CD4-positive, alpha-beta memory T cell (primary cell): Measurements from ENCODE around the gene MBTPS1. TPM values are rescaled to one million over a fixed set of nuclear protein-coding genes. Genes with fewer than 3 reads are reported as not detected.

Source experiments
- CTCF ChIA-PET: fragments of 350-600 bp; sonication (Branson Sonifier 250); formaldehyde crosslinking; loops from one replicate; lab custom pipeline; 2021; ENCODE audit warnings: inconsistent platforms; ENCODE audit not compliant: partially characterized antibody; lab: Charles Lee
- POLR2A ChIA-PET: fragments of 350-600 bp; sonication (Branson Sonifier 250); formaldehyde crosslinking; loops from one replicate; lab custom pipeline; 2021; ENCODE audit not compliant: partially characterized antibody; lab: Charles Lee
- DNase-seq, 5 donors: peaks; one replicate each; pipeline versions ENCODE4 v3.0.0 to v3.0.0-alpha.2; 2020 to 2022; ENCODE audit warnings: mixed read lengths in 1 of 5
- H3K27ac ChIP-seq: one replicate; pipeline ENCODE4 v1.7.0; 2013; ENCODE audit warnings: low read depth, low read length
- H3K27me3 ChIP-seq: 2 replicates; pipeline ENCODE4 v1.7.0; 2013; ENCODE audit warnings: mild to moderate bottlenecking, low read length, moderate library complexity; ENCODE audit not compliant: insufficient read depth
- H3K36me3 ChIP-seq: 2 replicates; pipeline ENCODE4 v1.7.0; 2013; ENCODE audit warnings: mild to moderate bottlenecking, low read length, moderate library complexity; ENCODE audit not compliant: insufficient read depth
- H3K4me1 ChIP-seq: 2 replicates; pipeline ENCODE4 v1.7.0; 2013; ENCODE audit warnings: mild to moderate bottlenecking, low read length, moderate library complexity; ENCODE audit not compliant: insufficient read depth
- H3K4me3 ChIP-seq, 2 donors: one replicate each; pipeline ENCODE4 v1.7.0; 2013; ENCODE audit warnings: low read length in 2 of 2, mild to moderate bottlenecking in 1 of 2
- H3K9me3 ChIP-seq, 2 donors: one replicate each; pipeline ENCODE4 v1.7.0; 2013; ENCODE audit warnings: low read length in 2 of 2, control low read depth in 1 of 2; ENCODE audit not compliant: control insufficient read depth in 1 of 2
- H3K27ac Mint-ChIP-seq, 7 donors: one replicate each; pipeline ENCODE4 v1.8.0; 2020 to 2021; ENCODE audit warnings: mixed read lengths in 7 of 7, mild to moderate bottlenecking in 6 of 7, inconsistent platforms in 3 of 7, moderate library complexity in 3 of 7
- H3K27me3 Mint-ChIP-seq, 2 donors: one replicate each; pipeline ENCODE4 v1.8.0; 2020 to 2021; ENCODE audit warnings: mixed read lengths in 2 of 2
- H3K36me3 Mint-ChIP-seq, 2 donors: one replicate each; pipeline ENCODE4 v1.8.0; 2020 to 2021; ENCODE audit warnings: mixed read lengths in 2 of 2, inconsistent platforms in 1 of 2, mild to moderate bottlenecking in 1 of 2
- H3K4me1 Mint-ChIP-seq, 4 donors: one replicate each; pipeline ENCODE4 v1.8.0; 2020 to 2021; ENCODE audit warnings: mixed read lengths in 4 of 4, mild to moderate bottlenecking in 1 of 4
- H3K4me3 Mint-ChIP-seq, 8 donors: one replicate each; pipeline ENCODE4 v1.8.0; 2020 to 2021; ENCODE audit warnings: mixed read lengths in 8 of 8, mild to moderate bottlenecking in 7 of 8, moderate library complexity in 6 of 8, inconsistent platforms in 3 of 8
- H3K9me3 Mint-ChIP-seq, 8 donors: one replicate each; pipeline ENCODE4 v1.8.0; 2020 to 2021; ENCODE audit warnings: mixed read lengths in 8 of 8, mild to moderate bottlenecking in 5 of 8, inconsistent platforms in 3 of 8, moderate library complexity in 1 of 8
- intact Hi-C: fragments of 100-400 bp; cut with micrococcal nuclease; formaldehyde crosslinking; loops from one replicate; pipeline ENCODE4 v1.15.1; 2023
- polyA plus RNA-seq, 2 donors: library from polyadenylated mRNA; unstranded; fragments of 300-500 nt; fragmentation: Illumina TruSeq; gene quantifications; one replicate each; pipeline ENCODE4 v1.2.3, GENCODE V29; 2021
- total RNA-seq, 2 experiments: library from RNA; stranded (reverse); gene quantifications; one replicate each; pipeline ENCODE4 v1.2.3, GENCODE V29; 2021

Gene MBTPS1
- total and polyA plus RNA-seq, 4 experiments from 2014 or later = 53.9 to 140 (median 99.1) TPM

DNA sequence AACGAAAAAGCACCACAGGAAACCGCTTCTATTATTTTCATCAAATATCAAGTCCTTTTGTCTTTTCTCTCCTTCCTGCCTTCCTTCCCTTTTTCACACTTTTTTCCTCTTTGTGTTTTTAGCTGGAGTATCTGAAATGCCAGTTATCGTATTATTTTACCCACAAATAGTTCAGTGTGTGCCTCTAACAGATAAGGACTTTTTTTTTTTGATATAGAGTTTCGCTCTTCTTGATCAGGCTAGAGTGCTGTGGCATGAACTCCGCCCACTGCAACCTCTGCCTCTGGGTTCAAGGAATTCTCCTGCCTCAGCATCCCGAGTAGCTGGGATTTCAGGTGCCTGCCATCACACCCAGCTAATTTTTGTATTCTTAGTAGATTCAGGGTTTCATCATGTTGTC lies 39.0 kb upstream of the MBTPS1 start:
- Mint-ChIP-seq H3K27ac (no peak overlapping the region), H3K27me3 (peaks cover 13 to 23% of the 10 kb centered on the region in 2 donors)
- CTCF ChIA-PET = interaction anchor here (0.8 to 1.6 kb wide), 3 partner anchors 20 to 72 kb away, joined by 3 to 4 read pairs (median 4); no protein-coding TSS in a partner anchor

DNA sequence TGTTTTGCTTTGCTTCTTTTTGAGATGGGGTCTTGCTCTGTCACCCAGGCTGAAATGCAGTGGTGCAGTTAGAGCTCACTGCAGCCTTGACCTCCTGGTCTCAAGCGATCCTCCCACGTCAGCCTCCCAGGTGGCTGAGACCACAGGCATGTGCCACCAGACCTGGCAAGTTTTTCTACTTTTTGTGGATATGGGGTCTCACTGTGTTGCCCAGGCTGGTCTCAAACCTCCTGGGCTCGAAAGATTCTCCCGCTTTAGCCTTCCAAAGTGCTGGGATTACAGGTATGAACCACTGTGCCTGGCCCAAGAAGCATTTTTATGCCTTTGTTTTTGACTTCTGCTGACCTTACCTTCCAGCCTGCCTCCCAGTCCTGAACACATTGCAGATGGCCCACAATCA lies 38.5 kb upstream of the MBTPS1 start:
- no peaks in the 10 kb centered on the region for H3K27me3 ChIP-seq
- Mint-ChIP-seq H3K4me3 (no peak overlapping the region), H3K27ac (peak overlapping the region in 1 of 7 donors; percentile 53), H3K27me3 (peaks cover 14 to 23% of the 10 kb centered on the region in 2 donors), H3K36me3 (no peaks in the 10 kb centered on the region), H3K9me3 (no peaks in the 10 kb centered on the region), H3K4me1 (no peaks in the 10 kb centered on the region)
- no peaks in the 10 kb centered on the region for H3K9me3 ChIP-seq
- H3K27ac ChIP-seq = no peak overlapping the region
- no peaks in the 10 kb centered on the region for H3K36me3 ChIP-seq
- no peak for DNase-seq
- POLR2A ChIA-PET = no interaction called here
- H3K4me1 ChIP-seq = no peaks in the 10 kb centered on the region
- intact Hi-C loops = no loop called here
- CTCF ChIA-PET = interaction anchor here (1.6 kb wide), 1 partner anchor 20 kb away, joined by 4 read pairs; no protein-coding TSS in a partner anchor
- H3K4me3 ChIP-seq = no peak overlapping the region

More for the DNA sequence above, 39.0 kb upstream of the MBTPS1 start:
- DNase-seq = no peak
- intact Hi-C loops = no loop called here
- no peaks in the 10 kb centered on the region for H3K36me3 ChIP-seq
- H3K9me3 ChIP-seq = no peaks in the 10 kb centered on the region
- no peak overlapping the region for H3K4me3 ChIP-seq
- Mint-ChIP-seq H3K9me3 (no peaks in the 10 kb centered on the region), H3K4me3 (no peak overlapping the region), H3K4me1 (no peaks in the 10 kb centered on the region), H3K36me3 (no peaks in the 10 kb centered on the region)
- POLR2A ChIA-PET = no interaction called here
- no peaks in the 10 kb centered on the region for H3K27me3 ChIP-seq
- H3K27ac ChIP-seq = no peak overlapping the region
- no peaks in the 10 kb centered on the region for H3K4me1 ChIP-seq

DNA sequence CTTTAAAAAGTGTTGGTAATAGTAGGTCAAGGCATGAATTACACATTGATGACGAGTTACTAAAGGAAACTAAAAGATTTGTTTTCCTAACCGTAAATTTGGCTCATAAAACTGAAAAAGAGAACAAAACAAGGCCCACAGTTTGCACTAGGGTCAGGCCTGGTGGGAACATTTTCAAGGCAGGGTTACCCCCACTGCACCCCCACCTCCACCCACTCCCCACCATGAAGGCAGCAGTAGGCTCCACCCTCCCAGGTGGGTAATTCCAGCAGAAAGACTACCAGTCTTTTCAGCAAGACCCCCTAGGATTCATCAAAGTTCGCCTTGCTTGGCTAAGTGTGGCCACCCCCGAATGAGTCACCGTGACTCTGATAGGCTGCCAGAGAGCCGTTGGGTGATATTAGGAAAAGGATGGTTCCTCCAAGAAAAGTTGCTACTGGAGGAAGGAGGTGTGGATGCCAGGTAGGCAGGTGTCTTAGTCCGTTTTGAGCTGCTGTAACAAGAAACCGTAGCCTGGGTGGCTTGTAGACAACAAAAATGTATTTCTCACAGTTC lies 37.0 kb upstream of the MBTPS1 start:
- Histone ChIP-seq H3K27ac (no peak overlapping the region), H3K36me3 (no peaks in the 10 kb centered on the region), H3K9me3 (no peaks in the 10 kb centered on the region), H3K27me3 (no peaks in the 10 kb centered on the region), H3K4me1 (no peaks in the 10 kb centered on the region), H3K4me3 (no peak overlapping the region)
- H3K27ac Mint-ChIP-seq = no peak overlapping the region
- H3K4me3 Mint-ChIP-seq = no peak overlapping the region
- DNase-seq = no peak
- no peaks in the 10 kb centered on the region for H3K9me3 Mint-ChIP-seq
- no peaks in the 10 kb centered on the region for H3K4me1 Mint-ChIP-seq
- peaks cover 15 to 16% of the 10 kb centered on the region in 2 donors for H3K27me3 Mint-ChIP-seq
- CTCF ChIA-PET = interaction anchor here (1.0 kb wide), 1 partner anchor 9 kb away, joined by 3 read pairs; the partner anchor contains the start of gene HSDL1
- no peaks in the 10 kb centered on the region for H3K36me3 Mint-ChIP-seq
- POLR2A ChIA-PET = no interaction called here
- intact Hi-C loops = no loop called here

DNA sequence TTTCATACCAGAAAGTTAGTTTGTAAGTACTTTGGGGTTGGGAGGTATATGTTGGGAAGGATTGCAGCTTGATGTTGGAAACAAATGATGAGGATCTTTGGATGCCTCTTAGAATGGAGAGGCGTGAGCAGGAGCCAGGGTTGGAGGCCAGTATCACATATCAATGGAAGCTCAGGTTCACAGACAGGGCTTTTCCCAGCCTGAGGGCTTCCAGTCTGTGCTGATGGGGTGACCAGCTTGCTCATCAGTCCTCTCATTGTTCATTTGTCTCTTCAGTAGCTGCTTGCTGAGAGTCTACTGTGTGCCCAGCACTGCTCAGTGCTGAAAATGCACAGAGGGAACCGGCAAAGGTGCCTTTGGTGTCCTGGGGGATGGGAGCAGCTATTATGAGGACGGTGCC lies 34.2 kb upstream of the MBTPS1 start:
- Mint-ChIP-seq H3K27me3 (peaks cover 7 to 9% of the 10 kb centered on the region in 2 donors), H3K9me3 (no peaks in the 10 kb centered on the region), H3K36me3 (no peaks in the 10 kb centered on the region), H3K27ac (no peak overlapping the region), H3K4me3 (no peak overlapping the region), H3K4me1 (peaks cover 0 to 1% (median 0%) of the 10 kb centered on the region in 4 donors)
- H3K36me3 ChIP-seq = no peaks in the 10 kb centered on the region
- ChIA-PET POLR2A (no interaction called here), CTCF (interaction anchor here (1.4 to 1.5 kb wide), 2 partner anchors 9 to 16 kb away, joined by 3 read pairs; no protein-coding TSS in a partner anchor)
- no peaks in the 10 kb centered on the region for H3K27me3 ChIP-seq
- intact Hi-C loops = no loop called here
- no peaks in the 10 kb centered on the region for H3K9me3 ChIP-seq
- H3K27ac ChIP-seq = no peak overlapping the region
- H3K4me3 ChIP-seq = no peak overlapping the region
- no peaks in the 10 kb centered on the region for H3K4me1 ChIP-seq
- no peak for DNase-seq

DNA sequence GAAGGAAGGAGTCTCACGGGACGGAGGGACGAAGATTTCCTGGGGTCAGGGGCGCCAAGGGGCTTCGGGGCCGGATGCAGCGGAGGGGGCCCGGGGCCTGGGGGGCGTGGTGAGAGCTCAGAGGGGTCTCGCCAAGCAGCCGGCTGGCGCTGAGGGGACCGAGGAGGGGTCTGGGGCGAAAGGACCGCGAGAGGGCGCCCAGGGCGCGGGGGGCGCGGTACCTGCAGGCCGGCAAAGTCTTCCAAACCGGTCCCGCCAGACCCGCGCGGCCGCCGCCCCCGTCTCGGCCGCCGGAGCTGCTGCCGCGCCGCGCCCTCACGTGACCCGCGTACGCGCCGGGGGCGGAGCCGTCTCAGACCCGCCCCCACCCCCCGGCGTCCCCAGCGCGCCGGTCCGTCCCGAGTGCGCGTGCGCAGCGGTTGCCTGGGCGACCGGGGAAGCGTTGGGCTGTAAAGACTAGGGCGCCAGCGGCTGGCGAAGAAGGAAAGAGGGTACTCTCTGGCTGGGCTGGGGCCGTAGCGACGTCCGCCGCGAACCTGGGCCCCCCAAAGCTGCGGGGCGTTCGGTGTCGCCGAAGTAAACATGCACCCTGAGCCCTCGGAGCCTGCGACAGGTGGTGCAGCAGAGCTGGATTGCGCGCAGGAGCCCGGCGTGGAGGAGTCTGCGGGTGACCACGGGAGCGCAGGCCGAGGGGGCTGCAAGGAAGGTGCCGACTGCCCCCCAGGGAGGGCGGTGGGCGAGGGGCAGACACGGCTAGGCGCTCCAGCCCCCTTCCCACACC lies 28.3 kb upstream of the MBTPS1 start, which contains the start of the genes DNAAF1 and HSDL1:
Gene DNAAF1, plus strand, starts transcription at position 450 of the 781 bp plus-strand sequence. Its CDS starts 133 bp downstream, at position 583.
Gene HSDL1, minus strand, starts transcription at position 319 of the 781 bp plus-strand sequence. CDS start 13,856 bp downstream, outside the sequence.
- ChIA-PET CTCF (interaction anchor here (0.8 to 2.0 kb wide), 4 partner anchors 9 to 59 kb away, joined by 3 to 5 read pairs (median 4); partner anchors contain the start of genes MBTPS1 and TAF1C), POLR2A (interaction anchor here (0.8 to 4.2 kb wide), 6 partner anchors 13 to 57 kb away, joined by 3 to 55 read pairs (median 4); partner anchors contain the start of genes MBTPS1 and TAF1C)
- H3K4me1 Mint-ChIP-seq = peaks cover 4 to 19% (median 12%) of the 10 kb centered on the region in 4 donors
- peak within 1 kb of the TSS; percentile 92 to 98 (median 94) for H3K4me3 Mint-ChIP-seq
- no peaks in the 10 kb centered on the region for H3K9me3 Mint-ChIP-seq
- intact Hi-C loops = loop anchor here (1.0 kb wide), 2 partner anchors 29 to 42 kb away; partner anchors contain the start of genes MBTPS1 and TAF1C
- H3K4me1 ChIP-seq = peaks cover 13% of the 10 kb centered on the region
- no peaks in the 10 kb centered on the region for H3K36me3 ChIP-seq
- H3K27ac Mint-ChIP-seq = peak within 1 kb of the TSS; percentile 49 to 95 (median 91)
- peaks cover 0 to 7% of the 10 kb centered on the region in 2 donors for H3K36me3 Mint-ChIP-seq
- no peaks in the 10 kb centered on the region for H3K9me3 ChIP-seq
- H3K27me3 ChIP-seq = no peaks in the 10 kb centered on the region
- DNase-seq = peak; percentile 89 to 95 (median 93)
- H3K27me3 Mint-ChIP-seq = peaks cover 3 to 6% of the 10 kb centered on the region in 2 donors
- peak within 1 kb of the TSS; percentile 65 for H3K27ac ChIP-seq
- H3K4me3 ChIP-seq = peak within 1 kb of the TSS; percentile 61 to 78

DNA sequence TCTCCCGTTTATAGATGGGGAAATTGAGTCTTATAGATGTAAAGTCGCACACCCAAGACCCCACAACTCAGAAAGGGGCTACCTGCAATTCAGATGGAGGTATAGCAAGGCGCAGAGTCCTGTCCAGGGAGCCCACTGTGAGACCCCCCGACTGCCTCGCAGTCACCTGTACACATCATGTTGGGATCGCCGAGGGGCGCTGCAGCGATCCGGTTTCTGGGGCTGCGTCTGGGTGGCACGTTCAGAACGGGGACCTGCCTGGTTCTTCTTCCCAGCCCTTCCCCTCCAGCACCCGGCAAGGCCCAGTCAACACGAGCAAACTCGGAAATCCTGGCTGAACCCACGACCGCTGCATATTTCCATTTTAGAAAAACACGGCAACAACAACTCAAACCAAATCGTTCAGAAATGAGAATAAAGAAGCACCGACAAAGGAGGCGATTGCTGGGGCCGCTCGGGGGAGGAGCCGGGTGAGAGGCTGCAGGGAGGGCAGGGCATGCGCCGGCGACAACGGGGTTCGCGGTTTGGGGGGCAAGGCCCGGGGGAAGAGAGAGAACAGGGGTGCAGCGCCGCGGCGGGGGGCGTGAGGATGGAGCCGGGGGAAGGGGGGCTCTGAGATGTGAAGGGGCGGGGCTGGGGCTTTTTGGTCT lies 27.6 kb upstream of the MBTPS1 start:
- Mint-ChIP-seq H3K27ac (peak overlapping the region; percentile 49 to 95 (median 91)), H3K4me3 (peak overlapping the region; percentile 92 to 98 (median 94)), H3K9me3 (no peaks in the 10 kb centered on the region), H3K27me3 (peaks cover 3% of the 10 kb centered on the region in 2 donors), H3K36me3 (peaks cover 0 to 7% of the 10 kb centered on the region in 2 donors), H3K4me1 (peaks cover 4 to 25% (median 13%) of the 10 kb centered on the region in 4 donors)
- Histone ChIP-seq H3K27me3 (no peaks in the 10 kb centered on the region), H3K27ac (peak overlapping the region; percentile 65), H3K4me1 (peaks cover 13% of the 10 kb centered on the region), H3K36me3 (no peaks in the 10 kb centered on the region), H3K9me3 (no peaks in the 10 kb centered on the region), H3K4me3 (peak overlapping the region; percentile 61 to 78)
- POLR2A ChIA-PET = interaction anchor here (0.6 to 4.2 kb wide), 7 partner anchors 13 to 56 kb away, joined by 3 to 55 read pairs (median 3); partner anchors contain the start of genes MBTPS1 and TAF1C
- CTCF ChIA-PET = interaction anchor here (0.7 to 2.0 kb wide), 6 partner anchors 10 to 58 kb away, joined by 3 to 5 read pairs (median 3); partner anchors contain the start of genes MBTPS1 and TAF1C
- DNase-seq = peak; percentile 19 to 59 (median 36)
- intact Hi-C loops = no loop called here
